DND-41 (cell line): ENCODE data around the gene TMEM150A.

Source experiments
- CTCF ChIP-seq: IDR thresholded peaks from 2 replicates; pipeline ENCODE4 v1.5.1; 2012; ENCODE audit warnings: borderline replicate concordance, low read length, moderate library complexity, mild to moderate bottlenecking; ENCODE audit not compliant: poor library complexity, severe bottlenecking; ENCODE audit errors: extremely low read depth
- EZH2 ChIP-seq: IDR thresholded peaks from 3 replicates; pipeline ENCODE4 v1.6.1; 2012; ENCODE audit warnings: borderline replicate concordance, low read depth, mild to moderate bottlenecking, moderate library complexity, low read length, inconsistent platforms; ENCODE audit not compliant: severe bottlenecking

GRCh38 chr2:85594715-85595300 is 7.7 kb downstream of the TMEM150A start:
- TF ChIP-seq EZH2 (no peak), CTCF (no peak)
